OCI-M2 (cell line): ENCODE measurements around the gene UTP14C.
"Not testable (repeated sequence)": the region's sequence is repeated elsewhere in the genome, so short reads cannot be mapped to it uniquely, and the experiment has no call there.

ENCODE experiments used
- DNase-seq: peaks from one replicate; lab custom pipeline; 2025; ENCODE audit not compliant: unreplicated experiment; lab: John Stamatoyannopoulos, UW

Gene UTP14C

GRCh38 chr13:52001120-52001731 is 23.3 kb upstream of the UTP14C start:
- DNase-seq, result peak; percentile 10

DNA sequence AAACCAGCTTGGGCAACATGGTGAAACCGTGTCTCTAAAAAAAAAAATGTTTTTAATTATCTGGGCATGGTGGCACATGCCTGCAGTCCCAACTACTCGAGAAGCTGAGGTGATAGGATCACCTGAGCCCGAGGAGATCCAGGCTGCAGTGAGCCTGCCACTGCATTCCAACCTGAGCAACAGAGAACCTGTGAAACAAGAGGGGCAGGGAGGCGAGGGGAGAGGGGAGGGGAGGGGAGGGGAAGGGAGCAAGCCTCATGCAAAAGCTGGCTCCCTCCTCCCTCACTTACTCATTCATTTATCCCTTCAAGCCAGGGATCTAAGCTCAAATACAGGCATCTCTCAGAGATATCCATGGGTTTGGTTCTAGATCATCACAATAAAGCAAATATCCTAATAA is 22.1 kb upstream of the UTP14C start:
- DNase-seq, result no peak

DNA sequence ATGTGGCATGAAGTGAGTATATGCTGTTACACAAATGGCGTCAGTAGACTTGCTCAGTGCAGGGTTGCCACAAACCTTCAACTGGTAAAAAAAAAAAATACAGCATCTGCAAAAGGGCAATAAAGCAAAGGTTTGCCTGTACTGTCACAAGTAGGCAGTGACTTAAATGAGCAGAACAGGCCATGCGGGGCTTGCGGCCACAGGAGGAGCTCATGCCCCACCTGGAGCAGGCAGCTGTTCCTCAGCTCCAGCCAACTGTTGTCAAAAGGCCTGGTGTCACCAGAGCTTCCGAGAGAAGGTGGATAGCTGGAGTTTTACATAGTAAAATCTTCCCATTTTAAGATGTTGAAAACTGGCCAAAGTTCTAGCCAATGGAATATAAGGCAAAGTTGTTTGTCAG is 20.9 kb upstream of the UTP14C start:
- no peak for DNase-seq

DNA sequence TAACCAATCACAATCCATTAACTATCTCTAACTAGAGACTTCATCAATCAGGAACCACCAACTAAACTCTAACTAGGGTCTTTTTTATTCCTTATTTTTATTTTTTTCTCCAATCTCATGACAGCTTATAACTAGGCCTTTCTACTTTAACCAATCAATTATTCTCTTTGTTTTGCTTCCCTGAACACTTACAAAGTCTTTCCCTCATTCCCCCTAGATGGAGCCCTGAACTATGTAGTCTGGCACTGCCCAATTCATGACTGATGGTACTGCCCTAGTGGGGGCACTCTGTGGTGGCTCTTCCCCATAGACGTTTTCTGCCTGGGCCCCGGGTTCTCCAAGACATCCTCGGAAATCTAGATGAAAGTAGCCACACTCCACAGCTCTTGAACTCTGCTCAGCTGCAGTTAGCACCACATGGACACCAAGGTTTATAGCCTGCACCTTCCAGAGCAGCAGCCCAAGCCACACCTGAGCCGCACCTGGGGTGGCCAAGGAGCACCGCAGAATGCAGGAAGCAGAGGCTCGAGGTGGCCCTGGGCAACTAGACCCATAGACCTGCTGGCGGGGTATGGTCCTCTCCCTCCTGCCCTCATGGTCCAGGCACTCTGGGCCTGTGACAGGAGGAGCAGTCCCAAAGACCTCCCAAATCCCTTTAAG is 19.9 kb upstream of the UTP14C start:
- DNase-seq, result no peak

GRCh38 chr13:52005841-52006522 is 18.5 kb upstream of the UTP14C start:
- DNase-seq, result no peak

- DNase-seq, result no peak
These were observed 17.8 kb upstream of the UTP14C start for GRCh38 chr13:52006523-52007245.

GRCh38 chr13:52009946-52010345 is 14.5 kb upstream of the UTP14C start:
- DNase-seq, result no peak

DNA sequence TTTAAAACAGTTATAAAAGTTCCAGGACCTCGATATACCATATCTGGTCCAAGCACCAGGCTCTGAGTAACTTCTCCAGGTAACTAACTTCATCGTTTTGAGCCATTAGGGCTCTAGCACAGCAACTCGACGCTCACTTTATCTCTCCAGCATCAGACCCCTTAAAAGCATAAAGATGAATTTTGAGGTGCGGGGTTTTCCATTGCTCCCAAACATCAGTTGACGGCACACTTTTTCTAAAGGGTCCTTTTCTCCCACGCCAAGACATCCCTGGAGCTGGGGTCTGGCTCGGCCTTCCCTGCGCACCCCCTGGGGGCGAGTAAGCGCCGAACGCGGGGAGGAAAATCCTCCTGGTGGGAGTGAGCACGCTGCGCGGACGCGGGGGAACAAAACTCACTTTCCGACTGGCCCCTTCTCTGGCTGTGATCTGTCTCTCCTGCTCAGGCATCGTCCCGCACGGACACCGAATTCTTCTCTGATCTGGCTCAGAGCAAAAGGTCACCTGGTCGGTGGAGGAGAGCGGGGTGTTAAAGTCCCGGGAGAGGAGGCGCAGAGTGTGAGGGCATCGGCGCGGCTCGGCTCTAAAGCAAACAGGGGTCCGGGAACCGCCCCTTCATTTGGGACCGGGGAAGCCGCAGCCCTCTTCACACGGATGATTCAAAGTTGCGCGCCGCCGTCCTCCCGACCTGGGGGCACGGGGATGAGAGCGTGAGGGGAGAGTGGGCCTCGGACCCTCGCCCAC is 13.4 kb upstream of the UTP14C start, which contains the start of gene ATP7B:
Gene ATP7B, minus strand, starts transcription at position 561 of the 742 bp plus-strand sequence. Its CDS starts 113 bp downstream, at position 448.
- no peak for DNase-seq

DNA sequence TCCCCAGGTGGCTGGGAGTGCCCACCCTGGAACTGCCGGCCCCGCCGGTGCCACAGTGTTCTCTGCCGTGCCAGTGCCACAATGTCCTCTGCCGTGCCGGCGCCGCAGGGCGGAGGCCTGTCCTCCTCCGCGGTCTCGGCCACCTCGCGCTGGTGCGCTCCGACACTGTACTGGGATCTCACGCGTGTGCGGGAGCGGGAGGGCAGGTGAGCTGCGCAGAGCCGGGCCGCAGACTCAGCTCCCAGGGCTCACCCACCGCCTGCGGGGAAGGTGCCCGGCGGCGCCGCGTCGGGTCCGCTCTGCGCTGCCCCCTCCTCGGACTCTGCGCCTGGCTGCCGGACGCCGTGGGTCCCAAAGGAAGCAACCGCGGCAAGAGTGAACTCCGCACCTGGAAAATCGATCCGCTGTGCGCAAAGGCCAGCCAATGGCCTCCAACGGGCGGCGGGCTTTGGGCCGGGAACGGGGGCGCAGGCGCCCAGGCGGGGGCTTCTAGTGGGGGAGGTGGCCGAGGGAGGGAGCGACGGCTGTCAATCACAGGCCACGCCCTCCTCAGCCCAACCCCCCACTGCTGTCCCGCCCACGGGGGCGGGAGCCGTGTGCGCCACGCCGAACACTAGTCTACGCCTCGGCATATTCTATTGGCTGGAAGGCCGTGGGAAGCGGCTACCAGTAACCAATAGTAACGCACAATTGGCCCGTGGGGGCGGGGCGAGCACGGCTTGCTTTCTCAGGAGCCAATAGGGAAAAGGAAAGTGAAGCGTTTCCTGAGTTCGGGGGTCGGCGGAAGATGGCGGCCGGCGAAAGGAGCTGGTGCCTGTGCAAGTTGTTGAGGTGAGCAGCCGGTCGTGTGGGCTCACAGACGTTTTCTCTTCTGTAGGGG is 12.6 kb upstream of the UTP14C start, which contains the start of gene ALG11:
Gene ALG11, plus strand, starts transcription at position 767 of the 880 bp plus-strand sequence. Its CDS starts 21 bp downstream, at position 788.
- DNase-seq, result peak; percentile 92

GRCh38 chr13:52012512-52012836 is 12.0 kb upstream of the UTP14C start:
- no peak for DNase-seq

DNA sequence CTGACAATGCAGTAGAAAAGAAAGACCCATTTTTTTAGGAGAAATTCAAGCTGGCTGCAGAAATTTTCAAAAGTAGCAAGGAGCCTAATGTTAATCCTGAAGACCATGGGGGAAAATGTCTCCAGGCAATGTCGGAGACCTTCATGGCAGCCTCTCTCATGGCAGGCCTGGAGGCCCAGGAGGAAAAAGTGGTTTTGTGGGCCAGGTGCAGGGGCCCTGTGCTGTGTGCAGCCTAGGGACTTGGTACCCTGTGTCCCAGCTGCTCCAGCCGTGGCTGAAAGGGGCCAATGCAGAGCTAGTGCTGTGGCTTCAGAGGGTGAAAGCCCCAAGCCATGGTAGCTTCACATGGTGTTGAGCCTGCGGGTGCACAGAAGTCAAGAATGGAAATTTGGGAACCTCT is 8.2 kb upstream of the UTP14C start:
- DNase-seq, result no peak

DNA sequence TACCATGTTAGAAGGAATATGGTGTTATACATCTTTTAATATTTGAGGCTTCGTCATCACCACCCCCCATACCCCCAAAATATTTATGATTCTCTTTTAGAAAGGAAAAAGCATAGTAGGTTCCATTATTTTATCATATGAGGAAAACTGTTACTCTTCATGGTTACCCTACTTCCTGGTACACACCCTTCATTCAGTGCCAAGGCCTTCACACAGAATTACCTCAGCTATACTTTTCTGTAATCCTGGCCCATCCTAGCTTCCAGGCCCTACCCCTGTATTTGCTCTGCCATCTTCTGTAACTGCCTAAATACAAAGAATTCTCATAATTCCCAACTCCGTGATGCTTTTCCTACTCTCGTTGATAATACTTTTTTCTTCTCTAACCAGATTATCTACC is 4.3 kb upstream of the UTP14C start:
- no peak for DNase-seq

DNA sequence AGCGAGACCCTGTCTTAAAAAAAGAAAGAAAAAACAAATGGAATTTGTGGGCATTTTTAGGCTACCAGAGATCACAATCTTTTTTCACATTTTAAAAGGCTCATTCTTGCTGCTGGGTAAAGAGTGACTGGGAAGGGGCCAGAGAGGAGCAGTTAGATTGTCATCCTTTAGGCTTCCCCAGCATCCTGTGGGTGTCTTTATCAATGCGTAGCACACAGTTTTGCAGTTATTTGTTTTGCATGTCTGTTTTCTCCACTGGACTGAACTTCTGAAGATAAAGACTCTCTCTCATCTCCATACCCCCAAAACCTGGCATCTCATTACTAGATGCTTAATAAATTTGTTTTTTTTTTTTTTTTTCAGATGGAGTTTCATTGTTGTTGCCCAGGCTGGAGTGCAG is 2.1 kb upstream of the UTP14C start:
- peak; percentile 54 for DNase-seq

DNA sequence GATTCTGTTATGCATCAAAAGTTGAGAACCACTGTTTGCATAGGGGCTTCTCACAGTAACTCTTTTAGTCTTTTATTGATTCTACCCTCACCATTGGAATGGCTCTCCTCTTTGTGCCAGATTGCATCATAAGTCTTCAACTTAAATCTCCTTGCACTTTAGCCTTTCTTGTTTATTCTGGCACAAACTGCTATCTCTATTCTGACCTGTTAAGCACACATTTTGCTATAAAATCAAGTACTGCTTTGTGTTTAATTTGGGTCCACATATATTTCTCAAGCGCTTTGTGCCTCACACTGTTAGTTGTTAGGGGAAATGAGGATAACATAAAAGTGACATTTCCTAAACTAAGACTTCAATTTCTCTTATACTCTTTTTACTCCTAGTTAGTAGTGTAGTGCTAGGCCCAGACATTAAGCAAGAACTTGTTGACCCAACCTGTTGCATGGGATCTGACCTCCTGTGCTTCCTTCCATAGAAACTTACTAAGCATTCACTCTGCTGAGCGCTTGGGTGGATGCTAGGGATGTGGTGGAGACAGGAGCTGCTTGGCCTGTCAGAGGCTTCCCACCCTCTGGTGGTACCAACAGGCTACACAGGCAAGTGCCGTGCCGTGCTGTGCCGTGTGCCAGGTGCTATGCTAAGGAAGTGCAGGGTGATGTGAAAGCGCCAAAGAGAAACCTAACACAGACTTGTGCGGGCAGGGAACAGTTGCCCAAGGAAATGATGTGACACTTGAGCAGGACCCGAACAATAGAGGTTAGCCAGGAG is 1.2 kb downstream of the UTP14C start:
- DNase-seq, result no peak

DNA sequence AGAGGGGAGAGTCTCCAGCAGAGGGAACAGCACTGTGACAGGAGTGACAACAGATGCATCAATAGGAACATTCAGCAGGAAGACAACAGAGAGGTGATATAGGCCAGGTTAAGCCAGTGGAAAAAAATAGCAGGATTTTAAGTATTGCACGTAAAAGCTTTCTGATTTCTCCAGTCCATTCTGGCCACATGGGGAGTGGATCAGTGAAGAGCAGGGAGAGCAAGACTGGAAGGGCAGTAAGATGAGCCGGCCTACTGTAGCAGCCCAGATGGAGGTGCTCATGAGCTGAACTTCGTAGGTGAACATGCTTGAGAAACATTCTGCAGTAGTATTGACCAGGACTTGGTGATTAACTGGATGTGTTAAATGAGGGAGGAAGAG is 1.7 kb downstream of the UTP14C start:
- no peak for DNase-seq

DNA sequence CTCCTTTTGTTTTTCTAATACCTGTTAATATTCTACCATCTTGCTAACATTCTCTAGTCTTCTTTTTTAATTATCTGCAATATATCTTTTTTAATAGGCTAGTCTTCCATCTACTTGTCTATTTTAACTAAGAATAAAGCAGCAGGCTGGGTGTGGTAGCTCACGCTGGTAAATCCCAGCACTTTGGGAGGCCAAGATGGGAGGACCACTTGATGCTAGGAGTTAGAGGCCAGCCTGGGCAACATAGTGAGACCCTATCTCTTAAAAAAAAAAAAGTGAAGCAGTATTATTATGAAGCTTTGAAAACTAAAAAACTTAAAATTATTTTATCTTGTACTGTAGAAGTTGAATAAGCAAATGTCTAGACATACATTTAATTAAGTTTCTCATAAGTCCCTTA is 3.3 kb downstream of the UTP14C start:
- no peak for DNase-seq

GRCh38 chr13:52029569-52029968 is 5.1 kb downstream of the UTP14C start:
- no peak for DNase-seq

- not testable (repeated sequence) for DNase-seq
These were observed 5.9 kb downstream of the UTP14C start for GRCh38 chr13:52030401-52030800.

DNA sequence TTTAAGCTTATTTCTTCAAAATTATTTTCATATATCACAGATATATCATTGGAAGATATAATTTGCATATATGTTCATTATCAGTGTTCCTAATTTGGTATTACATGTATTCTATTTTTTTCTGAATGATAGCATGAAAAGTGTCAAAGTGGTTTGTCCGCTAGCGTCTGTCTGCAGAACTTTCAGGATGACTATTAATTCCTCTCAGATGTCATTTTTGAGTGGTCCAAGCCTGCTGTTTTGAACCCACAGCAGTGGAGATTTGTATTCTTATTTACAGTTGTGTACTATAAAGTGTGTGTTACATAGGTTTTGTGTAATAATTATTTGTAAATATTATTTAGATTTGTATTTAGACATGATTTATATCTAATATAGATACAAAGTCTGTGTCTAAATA is 8.5 kb downstream of the UTP14C start:
- no peak for DNase-seq
